ENCODE results near the gene CLEC2L. TPM values are rescaled to one million over a fixed set of nuclear protein-coding genes. Genes with fewer than 3 reads are reported as not detected.

CLEC2L gene
- total RNA-seq, 4 donors from 2014 or later, result 17.3 TPM; not detected in 3

DNA sequence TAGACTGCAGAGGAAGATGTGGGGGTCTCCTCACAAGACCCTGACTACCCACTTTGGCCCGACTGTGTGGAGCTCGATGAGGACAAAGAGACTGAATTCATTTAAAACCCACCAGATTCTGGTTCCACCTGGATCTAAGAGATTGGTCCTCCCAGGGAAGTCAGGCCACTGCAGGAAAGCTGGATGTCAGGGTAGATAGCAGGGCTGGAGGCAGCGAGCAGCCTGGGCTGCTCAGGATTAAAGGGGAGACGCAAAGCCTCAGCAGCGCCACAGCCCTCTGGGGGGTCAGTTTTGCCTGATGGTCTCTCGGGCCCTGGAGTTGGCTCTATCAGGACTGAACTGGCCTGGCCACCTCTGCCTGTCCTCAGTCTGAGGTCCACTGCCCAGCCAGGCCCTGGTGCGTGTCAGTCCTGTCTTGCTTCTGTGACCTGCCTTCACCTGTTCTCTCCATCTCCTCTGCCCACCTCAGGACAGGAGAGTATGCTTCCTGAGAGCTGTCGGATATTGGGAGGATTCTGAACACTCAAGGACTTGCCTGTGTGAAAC, 27.8 kb upstream of the CLEC2L start:
- no peak for DNase-seq
- H3K9me3 ChIP-seq, result peaks cover 0 to 14% of the 10 kb centered on the region in 2 donors

DNA sequence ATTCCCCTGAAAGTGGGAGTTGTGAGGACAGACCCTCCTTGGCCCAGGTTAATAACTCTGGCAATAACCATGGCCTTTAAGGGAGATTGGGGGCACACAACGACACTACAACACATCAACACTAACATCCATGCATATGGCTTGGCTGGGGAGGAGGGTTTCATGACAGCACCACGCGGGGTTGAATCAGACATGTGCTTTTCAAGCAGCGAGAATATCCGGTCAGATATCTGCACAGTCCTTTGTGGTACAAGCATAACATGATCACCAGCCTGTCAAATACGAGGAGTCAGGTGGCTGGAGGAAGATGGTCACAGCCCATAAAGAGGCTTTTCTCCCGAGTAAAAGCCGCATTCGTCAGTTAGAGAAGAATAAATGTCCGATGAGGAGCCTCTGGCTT, 27.0 kb upstream of the CLEC2L start:
- peaks cover 0 to 14% of the 10 kb centered on the region in 2 donors for H3K9me3 ChIP-seq
- WGBS, 2 donors (ENCODE audit: low coverage in 1 of 2), result 96 to 97% methylated on average over 7 to 10 of the region's 10 CpGs
- no peak overlapping the region for H3K27ac ChIP-seq
- H3K27me3 ChIP-seq, result peaks cover 7% of the 10 kb centered on the region
- no peaks in the 10 kb centered on the region for H3K36me3 ChIP-seq
- H3K4me1 ChIP-seq, result peaks cover 0 to 8% (median 3%) of the 10 kb centered on the region in 4 donors
- intact Hi-C loops (cut with DNase I; ENCODE audit: low total_unique reads) (no loop called here), in situ Hi-C loops (cut with MboI; ENCODE audit: low pct_ligation_motif_present in 1 of 4, low pct_unique_long_range_greater_than_20kb in 1 of 4, low sequenced_read_pairs in 3 of 4) (loop anchor here in 1 of 4 donors (10.0 kb wide), 1 partner anchor 508 kb away; no protein-coding TSS in a partner anchor)
- no peak overlapping the region for H3K4me3 ChIP-seq
- no peak for TF ChIP-seq POLR2A (IDR thresholded peaks at IDR 0.05)
- no peak for DNase-seq

More for the DNA sequence above, 27.8 kb upstream of the CLEC2L start:
- Histone ChIP-seq H3K4me1 (peaks cover 0 to 8% (median 3%) of the 10 kb centered on the region in 4 donors), H3K27ac (no peak overlapping the region), H3K36me3 (no peaks in the 10 kb centered on the region), H3K4me3 (no peak overlapping the region), H3K27me3 (peaks cover 7% of the 10 kb centered on the region)
- 95% methylated on average over 8 of the region's 8 CpGs; no CpG with 5 or more reads in 1 of the 2 donors for WGBS, 2 donors (ENCODE audit: low coverage in 1 of 2)
- intact Hi-C loops (cut with DNase I; ENCODE audit: low total_unique reads) (no loop called here), in situ Hi-C loops (cut with MboI; ENCODE audit: low pct_ligation_motif_present in 1 of 4, low pct_unique_long_range_greater_than_20kb in 1 of 4, low sequenced_read_pairs in 3 of 4) (loop anchor here in 1 of 4 donors (10.0 kb wide), 1 partner anchor 509 kb away; no protein-coding TSS in a partner anchor)
- TF ChIP-seq POLR2A (IDR thresholded peaks at IDR 0.05) (no peak), POLR2AphosphoS5 (IDR thresholded peaks at IDR 0.05) (no peak), EP300 (IDR thresholded peaks at IDR 0.05; ENCODE audit: low read depth) (no peak)
- TF ChIP-seq, protein P1, sequence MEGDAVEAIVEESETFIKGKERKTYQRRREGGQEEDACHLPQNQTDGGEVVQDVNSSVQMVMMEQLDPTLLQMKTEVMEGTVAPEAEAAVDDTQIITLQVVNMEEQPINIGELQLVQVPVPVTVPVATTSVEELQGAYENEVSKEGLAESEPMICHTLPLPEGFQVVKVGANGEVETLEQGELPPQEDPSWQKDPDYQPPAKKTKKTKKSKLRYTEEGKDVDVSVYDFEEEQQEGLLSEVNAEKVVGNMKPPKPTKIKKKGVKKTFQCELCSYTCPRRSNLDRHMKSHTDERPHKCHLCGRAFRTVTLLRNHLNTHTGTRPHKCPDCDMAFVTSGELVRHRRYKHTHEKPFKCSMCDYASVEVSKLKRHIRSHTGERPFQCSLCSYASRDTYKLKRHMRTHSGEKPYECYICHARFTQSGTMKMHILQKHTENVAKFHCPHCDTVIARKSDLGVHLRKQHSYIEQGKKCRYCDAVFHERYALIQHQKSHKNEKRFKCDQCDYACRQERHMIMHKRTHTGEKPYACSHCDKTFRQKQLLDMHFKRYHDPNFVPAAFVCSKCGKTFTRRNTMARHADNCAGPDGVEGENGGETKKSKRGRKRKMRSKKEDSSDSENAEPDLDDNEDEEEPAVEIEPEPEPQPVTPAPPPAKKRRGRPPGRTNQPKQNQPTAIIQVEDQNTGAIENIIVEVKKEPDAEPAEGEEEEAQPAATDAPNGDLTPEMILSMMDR (IDR thresholded peaks at IDR 0.05), result no peak

DNA sequence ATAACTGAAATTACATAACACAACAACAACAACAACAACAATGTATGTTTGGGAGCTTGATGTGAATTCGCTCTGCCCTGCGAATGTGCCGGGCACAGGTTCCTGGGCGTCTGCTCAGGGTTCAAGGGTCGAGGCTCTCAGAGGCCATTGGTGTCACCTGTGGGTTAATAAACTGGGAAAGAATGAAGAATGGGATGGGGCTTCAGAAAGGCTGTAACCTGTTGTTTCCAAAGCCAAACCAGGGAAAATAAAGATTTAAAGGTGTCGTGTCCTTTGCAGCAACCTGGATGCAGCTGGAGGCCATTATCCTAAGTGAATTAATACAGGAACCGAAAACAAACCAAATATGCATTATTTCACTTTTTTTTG, 22.7 kb upstream of the CLEC2L start:
- Histone ChIP-seq H3K27ac (no peak overlapping the region), H3K27me3 (peaks cover 7% of the 10 kb centered on the region), H3K4me1 (peaks cover 0 to 8% (median 3%) of the 10 kb centered on the region in 4 donors), H3K36me3 (no peaks in the 10 kb centered on the region), H3K4me3 (no peak overlapping the region), H3K9me3 (no peaks in the 10 kb centered on the region)
- intact Hi-C loops (cut with DNase I; ENCODE audit: low total_unique reads) (loop anchor here (2.0 to 10.0 kb wide), 2 partner anchors 126 to 504 kb away; no protein-coding TSS in a partner anchor), in situ Hi-C loops (cut with MboI; ENCODE audit: low pct_ligation_motif_present in 1 of 4, low pct_unique_long_range_greater_than_20kb in 1 of 4, low sequenced_read_pairs in 3 of 4) (loop anchor here in 1 of 4 donors (10.0 kb wide), 1 partner anchor 504 kb away; no protein-coding TSS in a partner anchor)
- no peak for DNase-seq
- whole genome bisulfite sequencing, 2 donors (ENCODE audit: low coverage in 1 of 2), result 87 to 88% methylated on average over 2 to 7 of the region's 7 CpGs
- TF ChIP-seq POLR2AphosphoS5 (IDR thresholded peaks at IDR 0.05) (no peak), POLR2A (IDR thresholded peaks at IDR 0.05) (no peak), EP300 (IDR thresholded peaks at IDR 0.05; ENCODE audit: low read depth) (no peak)
- TF ChIP-seq, protein P1 (IDR thresholded peaks at IDR 0.05), result no peak

DNA sequence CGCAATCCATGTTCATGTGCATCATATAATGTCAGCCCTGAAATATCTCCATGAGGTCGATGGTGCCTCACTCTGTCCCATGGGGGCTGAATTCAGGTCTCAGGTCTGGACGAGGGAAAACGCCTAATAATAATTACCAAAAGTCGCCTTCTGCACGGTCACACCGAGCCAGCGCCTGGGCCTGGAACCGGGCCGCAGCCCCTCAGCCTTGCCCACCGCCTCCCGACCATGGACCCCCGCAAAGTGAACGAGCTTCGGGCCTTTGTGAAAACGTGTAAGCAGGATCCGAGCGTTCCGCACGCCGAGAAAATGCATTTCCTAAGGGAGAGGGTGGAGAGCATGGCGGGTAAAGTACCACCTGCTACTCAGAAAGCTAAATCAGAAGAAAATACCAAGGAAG, 21.3 kb upstream of the CLEC2L start:
- TF ChIP-seq, protein P1 (IDR thresholded peaks at IDR 0.05), result no peak
- TF ChIP-seq POLR2AphosphoS5 (IDR thresholded peaks at IDR 0.05), result no peak
- TF ChIP-seq EP300 (IDR thresholded peaks at IDR 0.05; ENCODE audit: low read depth), result no peak
- no peak for TF ChIP-seq POLR2A (IDR thresholded peaks at IDR 0.05)
- 89 to 90% methylated on average over 14 to 22 of the region's 22 CpGs for WGBS, 2 donors (ENCODE audit: low coverage in 1 of 2)
- Histone ChIP-seq H3K27me3 (peaks cover 7% of the 10 kb centered on the region), H3K36me3 (no peaks in the 10 kb centered on the region), H3K27ac (no peak overlapping the region), H3K9me3 (no peaks in the 10 kb centered on the region), H3K4me3 (no peak overlapping the region), H3K4me1 (peaks cover 0 to 8% (median 3%) of the 10 kb centered on the region in 4 donors)
- intact Hi-C loops (cut with DNase I; ENCODE audit: low total_unique reads) (loop anchor here (10.0 kb wide), 1 partner anchor 503 kb away; no protein-coding TSS in a partner anchor), in situ Hi-C loops (cut with MboI; ENCODE audit: low pct_ligation_motif_present in 1 of 4, low pct_unique_long_range_greater_than_20kb in 1 of 4, low sequenced_read_pairs in 3 of 4) (loop anchor here in 1 of 4 donors (10.0 kb wide), 1 partner anchor 503 kb away; no protein-coding TSS in a partner anchor)
- DNase-seq, result no peak

Data from transverse colon (tissue), 4 donors.